Gastrocnemius medialis (tissue), 4 donors: ENCODE data around the gene GSK3B. TPM values are rescaled to one million over a fixed set of nuclear protein-coding genes. Genes with fewer than 3 reads are reported as not detected.

Experiments used
- ATAC-seq, 2 donors: fragments of 150-250 bp; one replicate each; pipeline ENCODE4 v1.9.1; 2016
- DNase-seq, 2 donors: peaks; one replicate each; pipeline ENCODE4 v3.0.0-alpha.2; 2019
- H3K27ac ChIP-seq, 4 donors: fragments of 200-600 bp; sonication (generic); 1 replicate in 1 of 4; 2 replicates in 3 of 4; pipeline ENCODE4 v1.5.1; 2016 to 2018; ENCODE audit warnings: mild to moderate bottlenecking in 2 of 4, moderate library complexity in 1 of 4
- H3K27me3 ChIP-seq, 3 donors: fragments of 200-600 bp; sonication (generic) in 2 of 3; 1 replicate in 1 of 3; 2 replicates in 2 of 3; pipeline versions ENCODE4 v1.5.1 to v1.6.0; 2016 to 2019; ENCODE audit warnings: mild to moderate bottlenecking in 1 of 3, moderate library complexity in 1 of 3
- H3K36me3 ChIP-seq, 2 donors: fragments of 200-600 bp; sonication (generic) in 1 of 2; one replicate each; pipeline ENCODE4 v1.5.1; 2017 to 2018
- H3K4me1 ChIP-seq, 2 donors: fragments of 200-600 bp; sonication (generic) in 1 of 2; one replicate each; pipeline ENCODE4 v1.5.1; 2016 to 2017; ENCODE audit warnings: mild to moderate bottlenecking in 2 of 2
- H3K4me3 ChIP-seq, 4 donors: fragments of 200-600 bp; sonication (generic) in 3 of 4; 1 replicate in 1 of 4; 2 replicates in 3 of 4; pipeline ENCODE4 v1.5.1; 2016 to 2019; ENCODE audit warnings: mild to moderate bottlenecking in 2 of 4
- H3K9me3 ChIP-seq, 3 donors: fragments of 200-600 bp; sonication (generic) in 2 of 3; 1 replicate in 1 of 3; 2 replicates in 2 of 3; pipeline ENCODE4 v1.5.1; 2016 to 2019
- POLR2A ChIP-seq, 2 donors: fragments of 450-650 bp; IDR thresholded peaks; one replicate each; pipeline ENCODE4 v1.6.1; 2017; ENCODE audit warnings: antibody characterized with exemption in 2 of 2, mild to moderate bottlenecking in 2 of 2, moderate library complexity in 2 of 2
- in situ Hi-C, 4 donors: fragments of 200-750 bp; cut with MboI; loops; one replicate each; pipeline versions ENCODE4 v1.15.0 to v1.8.0; 2017; ENCODE audit warnings: low sequenced_read_pairs in 4 of 4
- intact Hi-C: fragments of 100-400 bp; cut with DNase I; formaldehyde crosslinking; loops from one replicate; pipeline ENCODE4 v1.15.1; 2023; ENCODE audit warnings: low total_unique reads
- total RNA-seq, 4 donors: library from RNA; depleted of rRNA; stranded (reverse); fragments of >200 nt; gene quantifications; one replicate each; pipeline versions ENCODE4 v1.1.0 to v1.2.3, GENCODE V29; 2016
- TF ChIP-seq, protein P1 (sequence below), 5 experiments: fragments of 450-650 bp in 3 of 5; fragments of 200-600 bp in 2 of 5; sonication (generic) in 2 of 5; IDR thresholded peaks in 4 of 5; conservative IDR thresholded peaks in 1 of 5; 1 replicate in 4 of 5; 2 replicates in 1 of 5; pipeline ENCODE4 v1.5.1; 2016 to 2019; ENCODE audit warnings: antibody characterized with exemption in 5 of 5, mild to moderate bottlenecking in 3 of 5, moderate library complexity in 3 of 5

Gene GSK3B
- total RNA-seq, 4 donors from 2014 or later, result 30.7 to 47.4 (median 35.4) TPM

DNA sequence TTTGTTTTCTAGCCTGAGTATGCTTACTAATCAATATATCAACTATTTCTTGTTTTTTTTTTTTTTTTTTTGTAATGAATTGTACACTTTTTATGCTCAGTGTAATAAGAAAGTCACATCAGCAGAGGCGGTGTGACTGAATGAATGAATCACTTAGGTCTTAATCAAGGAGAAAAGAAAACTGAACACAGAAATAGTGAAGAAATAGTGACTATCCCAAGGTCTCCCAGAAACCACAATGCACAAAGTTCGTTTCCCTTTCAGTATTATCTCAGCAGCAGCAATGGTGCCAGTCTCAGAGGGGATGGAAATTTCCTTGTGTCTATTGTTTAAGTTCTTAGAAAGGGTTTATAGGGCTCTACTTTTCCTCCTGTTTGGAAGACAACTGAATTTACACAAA lies 231.6 kb downstream of the GSK3B start:
- TF ChIP-seq POLR2A (IDR thresholded peaks at IDR 0.05), result no peak
- TF ChIP-seq, protein P1, sequence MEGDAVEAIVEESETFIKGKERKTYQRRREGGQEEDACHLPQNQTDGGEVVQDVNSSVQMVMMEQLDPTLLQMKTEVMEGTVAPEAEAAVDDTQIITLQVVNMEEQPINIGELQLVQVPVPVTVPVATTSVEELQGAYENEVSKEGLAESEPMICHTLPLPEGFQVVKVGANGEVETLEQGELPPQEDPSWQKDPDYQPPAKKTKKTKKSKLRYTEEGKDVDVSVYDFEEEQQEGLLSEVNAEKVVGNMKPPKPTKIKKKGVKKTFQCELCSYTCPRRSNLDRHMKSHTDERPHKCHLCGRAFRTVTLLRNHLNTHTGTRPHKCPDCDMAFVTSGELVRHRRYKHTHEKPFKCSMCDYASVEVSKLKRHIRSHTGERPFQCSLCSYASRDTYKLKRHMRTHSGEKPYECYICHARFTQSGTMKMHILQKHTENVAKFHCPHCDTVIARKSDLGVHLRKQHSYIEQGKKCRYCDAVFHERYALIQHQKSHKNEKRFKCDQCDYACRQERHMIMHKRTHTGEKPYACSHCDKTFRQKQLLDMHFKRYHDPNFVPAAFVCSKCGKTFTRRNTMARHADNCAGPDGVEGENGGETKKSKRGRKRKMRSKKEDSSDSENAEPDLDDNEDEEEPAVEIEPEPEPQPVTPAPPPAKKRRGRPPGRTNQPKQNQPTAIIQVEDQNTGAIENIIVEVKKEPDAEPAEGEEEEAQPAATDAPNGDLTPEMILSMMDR (IDR thresholded peaks at IDR 0.05 in 4 of 5, conservative IDR thresholded peaks at IDR 0.05 in 1 of 5), result no peak
- in situ Hi-C loops (no loop called here), intact Hi-C loops (no loop called here)
- Histone ChIP-seq H3K9me3 (no peaks in the 10 kb centered on the region), H3K27me3 (no peaks in the 10 kb centered on the region), H3K27ac (no peak overlapping the region), H3K36me3 (peaks cover 0 to 25% of the 10 kb centered on the region in 2 donors), H3K4me1 (peaks cover 0 to 2% of the 10 kb centered on the region in 2 donors), H3K4me3 (no peak overlapping the region)
- ATAC-seq (no peak), DNase-seq (no peak)

DNA sequence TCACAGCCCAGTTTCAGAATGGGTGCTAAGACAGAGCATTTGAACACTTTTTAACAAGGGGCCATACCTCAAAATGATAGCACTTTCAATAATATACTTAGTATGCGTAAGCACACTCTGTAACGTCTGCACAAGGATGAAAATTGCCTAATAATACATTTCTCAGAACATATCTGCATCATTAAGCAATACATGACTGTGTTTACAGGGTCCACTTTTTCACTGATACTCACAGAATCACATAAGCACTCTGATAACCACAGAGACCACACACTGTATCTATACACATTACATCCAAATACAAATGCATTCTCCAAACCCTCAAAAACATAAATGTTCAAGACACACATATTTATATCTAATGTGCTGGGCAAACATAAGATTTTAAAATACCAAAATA lies 232.6 kb downstream of the GSK3B start:
- no peak for DNase-seq
- Histone ChIP-seq H3K36me3 (peaks cover 0 to 25% of the 10 kb centered on the region in 2 donors), H3K9me3 (no peaks in the 10 kb centered on the region), H3K27ac (no peak overlapping the region), H3K4me1 (no peaks in the 10 kb centered on the region), H3K4me3 (no peak overlapping the region), H3K27me3 (no peaks in the 10 kb centered on the region)
- intact Hi-C loops, result no loop called here
- ATAC-seq, result no peak
- in situ Hi-C loops, result no loop called here
- no peak for TF ChIP-seq POLR2A (IDR thresholded peaks at IDR 0.05)

DNA sequence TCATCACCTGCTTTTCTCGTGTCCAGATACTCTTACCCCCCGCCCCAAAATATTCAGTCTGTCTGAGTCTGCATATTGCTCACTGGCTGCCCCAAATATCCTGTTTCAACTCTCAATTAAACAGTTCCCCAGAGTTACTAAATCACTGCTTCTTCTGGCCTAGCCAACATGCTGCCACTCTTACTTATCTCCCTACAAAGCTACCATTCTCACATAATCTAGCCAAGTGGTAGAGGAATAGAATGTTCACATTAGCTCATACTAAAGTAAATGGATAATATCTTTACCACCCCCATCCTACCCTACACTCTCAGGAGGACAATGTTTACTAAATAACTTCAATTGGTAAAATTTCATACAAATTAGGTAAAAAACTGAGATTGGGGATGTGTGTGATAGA lies 234.5 kb downstream of the GSK3B start:
- H3K4me3 ChIP-seq, result no peak overlapping the region
- ATAC-seq, result no peak
- intact Hi-C loops, result no loop called here
- H3K36me3 ChIP-seq, result peaks cover 0 to 25% of the 10 kb centered on the region in 2 donors
- H3K4me1 ChIP-seq, result no peaks in the 10 kb centered on the region
- no peaks in the 10 kb centered on the region for H3K9me3 ChIP-seq
- DNase-seq, result no peak
- no peak overlapping the region for H3K27ac ChIP-seq
- H3K27me3 ChIP-seq, result no peaks in the 10 kb centered on the region
- TF ChIP-seq, protein P1 (IDR thresholded peaks at IDR 0.05 in 4 of 5, conservative IDR thresholded peaks at IDR 0.05 in 1 of 5), result no peak
- TF ChIP-seq POLR2A (IDR thresholded peaks at IDR 0.05), result no peak
- in situ Hi-C loops, result no loop called here

DNA sequence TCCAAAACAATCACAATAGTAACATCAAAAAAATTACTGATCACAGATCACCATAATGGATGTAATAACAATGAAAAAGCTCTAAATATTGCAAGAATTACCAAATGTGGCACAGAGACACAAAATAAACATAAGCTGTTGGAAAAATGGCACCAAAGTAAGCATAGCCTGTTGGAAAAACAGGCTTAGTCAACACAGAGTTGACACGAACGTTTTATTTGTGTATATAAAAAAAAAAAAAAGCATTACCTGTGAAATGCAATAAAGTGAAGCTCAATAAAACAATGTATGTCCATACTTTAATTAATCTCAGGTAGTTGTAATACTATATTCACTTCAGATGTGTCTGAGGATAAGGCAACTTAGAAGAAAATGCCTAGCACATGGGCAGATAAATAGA lies 235.3 kb downstream of the GSK3B start:
- Histone ChIP-seq H3K4me1 (no peaks in the 10 kb centered on the region), H3K27ac (no peak overlapping the region), H3K27me3 (no peaks in the 10 kb centered on the region), H3K9me3 (no peaks in the 10 kb centered on the region), H3K4me3 (no peak overlapping the region), H3K36me3 (peaks cover 0 to 25% of the 10 kb centered on the region in 2 donors)
- in situ Hi-C loops, result no loop called here
- ATAC-seq (no peak), DNase-seq (no peak)
- TF ChIP-seq, protein P1 (IDR thresholded peaks at IDR 0.05 in 4 of 5, conservative IDR thresholded peaks at IDR 0.05 in 1 of 5), result no peak
- no peak for TF ChIP-seq POLR2A (IDR thresholded peaks at IDR 0.05)
- intact Hi-C loops, result no loop called here

DNA sequence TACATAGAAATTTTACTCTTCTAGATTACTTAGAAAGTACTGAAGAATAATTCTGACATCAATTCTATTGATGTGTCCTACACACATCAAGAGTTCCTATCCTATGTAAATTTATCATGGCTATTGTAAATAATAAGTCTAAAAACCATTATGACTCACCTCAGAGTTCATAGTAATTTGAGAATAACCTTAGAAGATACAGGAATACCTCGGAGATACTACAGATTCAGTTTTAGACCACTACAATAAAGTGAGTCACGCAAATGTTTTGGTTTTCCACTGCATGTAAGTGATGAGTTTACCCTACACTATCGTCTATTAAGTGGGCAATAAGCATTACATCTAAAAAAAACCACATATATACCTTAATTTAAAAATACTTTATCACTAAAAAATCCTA lies 237.6 kb downstream of the GSK3B start:
- ATAC-seq (no peak), DNase-seq (no peak)

More for the DNA sequence above, 237.6 kb downstream of the GSK3B start:
- Histone ChIP-seq H3K27ac (no peak overlapping the region), H3K27me3 (no peaks in the 10 kb centered on the region), H3K4me3 (no peak overlapping the region), H3K4me1 (peaks cover 0 to 5% of the 10 kb centered on the region in 2 donors), H3K9me3 (no peaks in the 10 kb centered on the region), H3K36me3 (peaks cover 0 to 12% of the 10 kb centered on the region in 2 donors)
- in situ Hi-C loops (no loop called here), intact Hi-C loops (no loop called here)
- TF ChIP-seq, protein P1 (IDR thresholded peaks at IDR 0.05 in 4 of 5, conservative IDR thresholded peaks at IDR 0.05 in 1 of 5), result no peak
- no peak for TF ChIP-seq POLR2A (IDR thresholded peaks at IDR 0.05)
